Measurements from ENCODE around the gene RNF141. TPM values are rescaled to one million over a fixed set of nuclear protein-coding genes. Genes with fewer than 3 reads are reported as not detected.

RNF141 gene
- total RNA-seq, 1 donor from 2014 or later, result 36.9 TPM

DNA sequence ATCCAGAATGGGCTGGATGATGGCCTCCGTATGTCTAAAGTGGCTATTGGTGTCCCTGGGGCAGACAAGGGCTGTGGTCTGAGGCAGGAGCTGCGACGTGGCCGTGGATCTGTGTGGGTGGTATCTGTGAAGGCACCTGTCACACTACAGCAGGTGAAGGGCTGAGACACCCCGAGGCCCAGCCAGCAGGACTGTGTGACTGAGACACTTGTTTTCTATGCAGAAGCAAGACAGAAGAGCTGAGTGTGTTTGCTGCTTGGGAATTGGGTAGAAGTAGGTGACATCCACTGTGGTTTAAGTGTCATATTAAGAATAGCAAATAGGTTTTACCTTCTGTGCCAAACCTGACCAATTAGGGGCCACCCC is 51.0 kb downstream of the RNF141 start:
- ATAC-seq (ENCODE audit: low read depth) (no peak), DNase-seq (no peak)
- Mint-ChIP-seq H3K36me3 (ENCODE audit: low read depth) (peaks cover 91% of the 10 kb centered on the region), H3K27ac (peak overlapping the region; percentile 91), H3K27me3 (no peaks in the 10 kb centered on the region), H3K4me3 (no peak overlapping the region), H3K9me3 (no peaks in the 10 kb centered on the region), H3K4me1 (peaks cover 43% of the 10 kb centered on the region)
- intact Hi-C loops (cut with micrococcal nuclease), result loop anchor here (5.0 kb wide), 1 partner anchor 37 kb away; no protein-coding TSS in a partner anchor
- CTCF ChIA-PET, result interaction anchor here (1.3 to 2.3 kb wide), 2 partner anchors 34 to 76 kb away, joined by 6 to 16 read pairs; partner anchors contain the start of gene AMPD3
- TF ChIP-seq, protein P1, sequence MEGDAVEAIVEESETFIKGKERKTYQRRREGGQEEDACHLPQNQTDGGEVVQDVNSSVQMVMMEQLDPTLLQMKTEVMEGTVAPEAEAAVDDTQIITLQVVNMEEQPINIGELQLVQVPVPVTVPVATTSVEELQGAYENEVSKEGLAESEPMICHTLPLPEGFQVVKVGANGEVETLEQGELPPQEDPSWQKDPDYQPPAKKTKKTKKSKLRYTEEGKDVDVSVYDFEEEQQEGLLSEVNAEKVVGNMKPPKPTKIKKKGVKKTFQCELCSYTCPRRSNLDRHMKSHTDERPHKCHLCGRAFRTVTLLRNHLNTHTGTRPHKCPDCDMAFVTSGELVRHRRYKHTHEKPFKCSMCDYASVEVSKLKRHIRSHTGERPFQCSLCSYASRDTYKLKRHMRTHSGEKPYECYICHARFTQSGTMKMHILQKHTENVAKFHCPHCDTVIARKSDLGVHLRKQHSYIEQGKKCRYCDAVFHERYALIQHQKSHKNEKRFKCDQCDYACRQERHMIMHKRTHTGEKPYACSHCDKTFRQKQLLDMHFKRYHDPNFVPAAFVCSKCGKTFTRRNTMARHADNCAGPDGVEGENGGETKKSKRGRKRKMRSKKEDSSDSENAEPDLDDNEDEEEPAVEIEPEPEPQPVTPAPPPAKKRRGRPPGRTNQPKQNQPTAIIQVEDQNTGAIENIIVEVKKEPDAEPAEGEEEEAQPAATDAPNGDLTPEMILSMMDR (IDR thresholded peaks at IDR 0.05), result no peak
- POLR2A ChIA-PET, result interaction anchor here (2.8 to 6.5 kb wide), 2 partner anchors 34 to 48 kb away, joined by 20 to 219 read pairs; partner anchors contain the start of gene AMPD3

GRCh38 chr11:10488934-10489691 is 51.9 kb downstream of the RNF141 start:
- peak overlapping the region; percentile 66 for H3K4me3 Mint-ChIP-seq

GRCh38 chr11:10488121-10488933 is 52.7 kb downstream of the RNF141 start:
- Mint-ChIP-seq H3K27ac (peak overlapping the region; percentile 91), H3K4me3 (peak overlapping the region; percentile 66), H3K4me1 (peaks cover 43% of the 10 kb centered on the region), H3K9me3 (no peaks in the 10 kb centered on the region), H3K36me3 (ENCODE audit: low read depth) (peaks cover 89% of the 10 kb centered on the region), H3K27me3 (no peaks in the 10 kb centered on the region)
- DNase-seq (peak; percentile 50), ATAC-seq (ENCODE audit: low read depth) (peak; percentile 41)
- intact Hi-C loops (cut with micrococcal nuclease), result loop anchor here (2.0 kb wide), 1 partner anchor 52 kb away; the partner anchor contains the start of gene RNF141
- TF ChIP-seq, protein P1 (IDR thresholded peaks at IDR 0.05), result no peak
- ChIA-PET CTCF (interaction anchor here (0.6 to 2.3 kb wide), 13 partner anchors 16 to 244 kb away, joined by 3 to 16 read pairs (median 4); partner anchors contain the start of genes AMPD3 and RNF141), POLR2A (interaction anchor here (0.7 to 6.5 kb wide), 16 partner anchors 9 to 1027 kb away, joined by 3 to 219 read pairs (median 6); partner anchors contain the start of genes AMPD3, RNF141 and ZNF143)

More at GRCh38 chr11:10488934-10489691, 51.9 kb downstream of the RNF141 start:
- Mint-ChIP-seq H3K27me3 (no peaks in the 10 kb centered on the region), H3K27ac (peak overlapping the region; percentile 91), H3K4me1 (peaks cover 43% of the 10 kb centered on the region), H3K36me3 (ENCODE audit: low read depth) (peaks cover 91% of the 10 kb centered on the region), H3K9me3 (no peaks in the 10 kb centered on the region)
- CTCF ChIA-PET, result interaction anchor here (0.6 to 2.3 kb wide), 14 partner anchors 16 to 243 kb away, joined by 3 to 16 read pairs (median 4); partner anchors contain the start of genes AMPD3 and RNF141
- intact Hi-C loops (cut with micrococcal nuclease), result loop anchor here (1.0 to 2.0 kb wide), 5 partner anchors 14 to 246 kb away; partner anchors contain the start of gene RNF141
- POLR2A ChIA-PET, result interaction anchor here (0.7 to 6.5 kb wide), 15 partner anchors 9 to 1028 kb away, joined by 3 to 219 read pairs (median 7); partner anchors contain the start of genes AMPD3, RNF141 and ZNF143
- TF ChIP-seq, protein P1 (IDR thresholded peaks at IDR 0.05), result no peak
- DNase-seq (peak; percentile 51), ATAC-seq (ENCODE audit: low read depth) (peak; percentile 93)

GRCh38 chr11:10487002-10487647 is 53.9 kb downstream of the RNF141 start:
- no peaks in the 10 kb centered on the region for H3K9me3 Mint-ChIP-seq
- DNase-seq (no peak), ATAC-seq (ENCODE audit: low read depth) (no peak)
- ChIA-PET CTCF (interaction anchor here (0.8 to 2.3 kb wide), 2 partner anchors 28 to 74 kb away, joined by 3 to 8 read pairs; no protein-coding TSS in a partner anchor), POLR2A (interaction anchor here (0.6 to 6.5 kb wide), 2 partner anchors 31 to 51 kb away, joined by 4 to 219 read pairs; partner anchors contain the start of gene AMPD3)
- H3K36me3 Mint-ChIP-seq (ENCODE audit: low read depth), result peaks cover 86% of the 10 kb centered on the region
- H3K4me3 Mint-ChIP-seq, result no peak overlapping the region
- intact Hi-C loops (cut with micrococcal nuclease), result no loop called here
- H3K27me3 Mint-ChIP-seq, result no peaks in the 10 kb centered on the region
- H3K27ac Mint-ChIP-seq, result peak overlapping the region; percentile 70
- peaks cover 43% of the 10 kb centered on the region for H3K4me1 Mint-ChIP-seq
- TF ChIP-seq, protein P1 (IDR thresholded peaks at IDR 0.05), result no peak
